ENCODE results near the gene IFT81. TPM values are rescaled to one million over a fixed set of nuclear protein-coding genes. Genes with fewer than 3 reads are reported as not detected.

The IFT81 gene
- total RNA-seq, 4 donors from 2014 or later, result 11.5 to 36.1 (median 21.8) TPM

GRCh38 chr12:110117956-110118685 lies 6.0 kb upstream of the IFT81 start:
- Histone ChIP-seq H3K27me3 (no peaks in the 10 kb centered on the region), H3K27ac (peak overlapping the region in 2 of 4 donors; percentile 59 to 61), H3K4me3 (no peak overlapping the region), H3K4me1 (peaks cover 0 to 19% (median 0%) of the 10 kb centered on the region in 4 donors), H3K36me3 (no peaks in the 10 kb centered on the region), H3K9me3 (no peaks in the 10 kb centered on the region)
- 35% methylated on average over 7 of the region's 7 CpGs for WGBS, 2 donors
- DNase-seq (ENCODE audit: low spot score in 2 of 2), result no peak
- TF ChIP-seq EP300 (IDR thresholded peaks at IDR 0.05), result no peak
- no peak for TF ChIP-seq CTCF (IDR thresholded peaks at IDR 0.05)
- no peak for TF ChIP-seq POLR2A (IDR thresholded peaks at IDR 0.05)

GRCh38 chr12:110122929-110123328 lies 1.2 kb upstream of the IFT81 start:
- Histone ChIP-seq H3K9me3 (no peaks in the 10 kb centered on the region), H3K4me1 (peaks cover 0 to 30% (median 5%) of the 10 kb centered on the region in 4 donors), H3K27ac (no peak overlapping the region), H3K4me3 (no peak overlapping the region), H3K27me3 (no peaks in the 10 kb centered on the region), H3K36me3 (peaks cover 0 to under 1% (median 0%) of the 10 kb centered on the region in 3 donors)
- TF ChIP-seq POLR2A (IDR thresholded peaks at IDR 0.05), result no peak
- no peak for TF ChIP-seq EP300 (IDR thresholded peaks at IDR 0.05)
- TF ChIP-seq CTCF (IDR thresholded peaks at IDR 0.05), result no peak
- DNase-seq (ENCODE audit: low spot score in 2 of 2), result no peak
- 92 to 94% methylated on average over 4 of the region's 4 CpGs for WGBS, 2 donors

- WGBS, 2 donors, result 10 to 17% methylated on average over 6 to 10 of the region's 32 CpGs
- Histone ChIP-seq H3K4me1 (peaks cover 0 to 26% (median 5%) of the 10 kb centered on the region in 4 donors), H3K36me3 (peaks cover 0 to 10% (median 0%) of the 10 kb centered on the region in 3 donors), H3K9me3 (no peaks in the 10 kb centered on the region), H3K27ac (no peak overlapping the region), H3K27me3 (no peaks in the 10 kb centered on the region), H3K4me3 (peak overlapping the region in 2 of 4 donors; percentile 69 to 83)
- no peak for DNase-seq (ENCODE audit: low spot score in 2 of 2)
- TF ChIP-seq EP300 (IDR thresholded peaks at IDR 0.05), result no peak
- no peak for TF ChIP-seq POLR2A (IDR thresholded peaks at IDR 0.05)
- TF ChIP-seq CTCF (IDR thresholded peaks at IDR 0.05), result no peak
Observed at GRCh38 chr12:110123919-110124268, 263 bp upstream of the IFT81 start.

GRCh38 chr12:110126557-110126956 lies 2.4 kb downstream of the IFT81 start:
- no peak for DNase-seq (ENCODE audit: low spot score in 2 of 2)
- H3K27me3 ChIP-seq, result no peaks in the 10 kb centered on the region
- peak overlapping the region in 1 of 4 donors; percentile 55 for H3K27ac ChIP-seq
- H3K4me3 ChIP-seq, result no peak overlapping the region
- H3K36me3 ChIP-seq, result peaks cover 0 to 22% (median 0%) of the 10 kb centered on the region in 3 donors
- H3K4me1 ChIP-seq, result peaks cover 0 to 26% (median 5%) of the 10 kb centered on the region in 4 donors
- 82 to 83% methylated on average over 3 of the region's 3 CpGs for WGBS, 2 donors
- no peak for TF ChIP-seq EP300 (IDR thresholded peaks at IDR 0.05)
- TF ChIP-seq CTCF (IDR thresholded peaks at IDR 0.05), result no peak
- no peak for TF ChIP-seq POLR2A (IDR thresholded peaks at IDR 0.05)
- H3K9me3 ChIP-seq, result no peaks in the 10 kb centered on the region

- Histone ChIP-seq H3K4me3 (no peak overlapping the region), H3K27ac (no peak overlapping the region), H3K27me3 (no peaks in the 10 kb centered on the region), H3K9me3 (no peaks in the 10 kb centered on the region), H3K36me3 (peaks cover 0 to 85% (median 3%) of the 10 kb centered on the region in 3 donors), H3K4me1 (no peaks in the 10 kb centered on the region)
- 55 to 66% methylated on average over 2 of the region's 2 CpGs for WGBS, 2 donors
- DNase-seq (ENCODE audit: low spot score in 2 of 2), result no peak
- no peak for TF ChIP-seq CTCF (IDR thresholded peaks at IDR 0.05)
- TF ChIP-seq POLR2A (IDR thresholded peaks at IDR 0.05), result no peak
- no peak for TF ChIP-seq EP300 (IDR thresholded peaks at IDR 0.05)
Observed at GRCh38 chr12:110134691-110135411, 10.7 kb downstream of the IFT81 start.

All from tibial nerve (tissue), 4 donors.